A549 (cell line): ENCODE measurements around the gene COL15A1. TPM values are rescaled to one million over a fixed set of nuclear protein-coding genes. Genes with fewer than 3 reads are reported as not detected.

Experiments
- ATAC-seq, 2 experiments: fragments of 200-7000 bp in 1 of 2; fragments of >200 bp in 1 of 2; cut with Nextera tagmentation in 1 of 2; cut with Tn5 transposase in 1 of 2; 3 replicates each; pipeline versions ENCODE4 v1.8.0 to v1.9.1; 2018 to 2020; ENCODE audit warnings: mild to moderate bottlenecking in 1 of 2, moderate library complexity in 1 of 2
- CTCF ChIA-PET: fragments of 300-600 bp; sonication (Branson Sonifier 250); formaldehyde crosslinking; extraction: SDS; loops from one replicate; lab custom pipeline; 2021; ENCODE audit warnings: antibody characterized with exemption, inconsistent platforms; lab: Yijun Ruan, JAX
- POLR2A ChIA-PET: fragments of 350-600 bp; formaldehyde crosslinking; extraction: SDS; loops from one replicate; lab custom pipeline; 2021; ENCODE audit warnings: antibody characterized with exemption, inconsistent platforms; lab: Yijun Ruan, JAX
- DNase-seq, 2 experiments: peaks; one replicate each; pipeline versions ENCODE4 v3.0.0 to v3.0.0-alpha.2; 2011 to 2016; ENCODE audit warnings: low read depth in 1 of 2, low spot score in 1 of 2
- FAIRE-seq: peaks from 2 replicates; lab custom pipeline; 2011; peaks lifted over from hg19 to GRCh38; lab: Jason Lieb, UNC
- H3K27ac ChIP-seq, 2 experiments: fragments of >200 bp; sonication (Bioruptor Twin); formaldehyde crosslinking; 3 replicates each; pipeline ENCODE4 v1.5.1; 2016 to 2017
- H3K4me1 ChIP-seq: fragments of >200 bp; sonication (Bioruptor Twin); formaldehyde crosslinking; 3 replicates; pipeline ENCODE4 v1.6.1; 2016
- H3K4me2 ChIP-seq: fragments of >200 bp; sonication (Bioruptor Twin); formaldehyde crosslinking; 3 replicates; pipeline ENCODE4 v1.6.1; 2016
- H3K4me3 ChIP-seq: fragments of >200 bp; sonication (Bioruptor Twin); formaldehyde crosslinking; 3 replicates; pipeline ENCODE4 v1.5.1; 2016
- H3K9me3 ChIP-seq: fragments of >200 bp; sonication (Bioruptor Twin); formaldehyde crosslinking; 3 replicates; pipeline ENCODE4 v1.6.1; 2016
- CHD4 ChIP-seq: fragments of 200-600 bp; sonication (generic); IDR thresholded peaks from 2 replicates; pipeline ENCODE4 v1.6.1; 2016; ENCODE audit warnings: antibody characterized with exemption, mild to moderate bottlenecking, borderline replicate concordance
- FOSB ChIP-seq: fragments of 250-450 bp; sonication (Bioruptor Pico); IDR thresholded peaks from 2 replicates; pipeline ENCODE4 v1.5.0; 2020; ENCODE audit warnings: mild to moderate bottlenecking, moderate library complexity
- FOSL2 ChIP-seq, 2 experiments: fragments of 450-650 bp in 1 of 2; fragments of >200 bp in 1 of 2; sonication (Bioruptor Twin) in 1 of 2; formaldehyde crosslinking; IDR thresholded peaks; 2 replicates each; pipeline versions ENCODE4 v1.5.0 to v1.6.1; 2016 to 2020; ENCODE audit warnings: mild to moderate bottlenecking in 1 of 2, moderate library complexity in 1 of 2
- GATA3 ChIP-seq: IDR thresholded peaks from 2 replicates; pipeline ENCODE4 v1.6.1; 2012; ENCODE audit warnings: borderline replicate concordance
- HDAC2 ChIP-seq: fragments of 200-600 bp; sonication (generic); IDR thresholded peaks from 2 replicates; pipeline ENCODE4 v1.6.1; 2016
- HOXA7 ChIP-seq: fragments of 250-450 bp; sonication (Bioruptor Pico); IDR thresholded peaks from 2 replicates; pipeline ENCODE4 v1.5.0; 2020; ENCODE audit warnings: mild to moderate bottlenecking, moderate library complexity
- HOXB5 ChIP-seq: fragments of 250-450 bp; sonication (Bioruptor Pico); IDR thresholded peaks from 2 replicates; pipeline ENCODE4 v1.5.0; 2020; ENCODE audit warnings: mild to moderate bottlenecking, moderate library complexity
- JUN ChIP-seq, 2 experiments: fragments of >200 bp; sonication (Bioruptor Twin); formaldehyde crosslinking; IDR thresholded peaks; 2 replicates in 1 of 2; 3 replicates in 1 of 2; pipeline ENCODE4 v1.6.1; 2016 to 2017
- JUNB ChIP-seq: fragments of >200 bp; sonication (Bioruptor Twin); formaldehyde crosslinking; IDR thresholded peaks from 2 replicates; pipeline ENCODE4 v1.6.1; 2016
- KDM1A ChIP-seq: fragments of 200-600 bp; sonication (generic); IDR thresholded peaks from 2 replicates; pipeline ENCODE4 v1.6.1; 2016; ENCODE audit warnings: low read depth, mild to moderate bottlenecking
- MAZ ChIP-seq: fragments of 150-350 bp; IDR thresholded peaks from 2 replicates; pipeline ENCODE4 v1.6.1; 2014; ENCODE audit warnings: antibody characterized with exemption, low read depth, low read length, borderline replicate concordance
- MYC ChIP-seq: IDR thresholded peaks from 2 replicates; pipeline ENCODE4 v1.6.1; 2012; ENCODE audit warnings: mild to moderate bottlenecking, inconsistent platforms, low read length, improper control_type of control experiment, borderline replicate concordance
- NR3C1 ChIP-seq: fragments of >200 bp; sonication (Bioruptor Twin); formaldehyde crosslinking; IDR thresholded peaks from 3 replicates; pipeline ENCODE4 v1.6.1; 2017
- POLR2A ChIP-seq: IDR thresholded peaks from 2 replicates; pipeline ENCODE4 v1.6.1; 2012; ENCODE audit warnings: mild to moderate bottlenecking, low read length
- POLR2AphosphoS2 ChIP-seq: conservative IDR thresholded peaks from 2 replicates; pipeline ENCODE4 v1.6.1; 2012; ENCODE audit warnings: low read length, improper control_type of control experiment, inconsistent platforms
- RAD21 ChIP-seq, 2 experiments: fragments of >200 bp in 1 of 2; sonication (Bioruptor Twin) in 1 of 2; formaldehyde crosslinking in 1 of 2; IDR thresholded peaks in 1 of 2; conservative IDR thresholded peaks in 1 of 2; 2 replicates in 1 of 2; 3 replicates in 1 of 2; pipeline ENCODE4 v1.6.1; 2012 to 2018; ENCODE audit warnings: inconsistent platforms in 1 of 2
- RARB ChIP-seq: fragments of 250-450 bp; sonication (Bioruptor Pico); IDR thresholded peaks from 2 replicates; pipeline ENCODE4 v1.8.0; 2021; ENCODE audit warnings: mild to moderate bottlenecking, moderate library complexity
- RCOR1 ChIP-seq: fragments of 150-350 bp; IDR thresholded peaks from 2 replicates; pipeline ENCODE4 v1.6.1; 2014; ENCODE audit warnings: antibody characterized with exemption, low read length, low read depth
- RFX5 ChIP-seq: fragments of 450-650 bp; IDR thresholded peaks from 2 replicates; pipeline ENCODE4 v1.7.1; 2014; ENCODE audit warnings: antibody characterized with exemption, mild to moderate bottlenecking, moderate library complexity
- SMC3 ChIP-seq: fragments of >200 bp; sonication (Bioruptor Twin); formaldehyde crosslinking; IDR thresholded peaks from 3 replicates; pipeline ENCODE4 v1.6.1; 2018; ENCODE audit warnings: inconsistent platforms
- SREBF2 ChIP-seq: fragments of 450-650 bp; IDR thresholded peaks from 2 replicates; pipeline ENCODE4 v1.6.1; 2014; ENCODE audit warnings: mild to moderate bottlenecking, moderate library complexity
- ZFP36 ChIP-seq: fragments of 450-650 bp; IDR thresholded peaks from 2 replicates; pipeline ENCODE4 v1.6.1; 2014; ENCODE audit warnings: borderline replicate concordance; ENCODE audit not compliant: partially characterized antibody
- ZSCAN20 ChIP-seq: fragments of 250-450 bp; sonication (Bioruptor Pico); IDR thresholded peaks from 2 replicates; pipeline ENCODE4 v1.8.0; 2022; ENCODE audit warnings: mild to moderate bottlenecking, moderate library complexity
- WGBS: methylation state at CpG from one replicate; pipeline ENCODE4 v1.1.6; 2017; ENCODE audit errors: missing lambda C conversion rate; 5-methylcytosine and 5-hydroxymethylcytosine counted together
- polyA plus RNA-seq, 4 experiments: library from polyadenylated mRNA; depleted of rRNA in 3 of 4; stranded (reverse); fragments of >200 nt; fragmentation: RNase III in 1 of 4; extraction: RNeasy Plus Mini Kit Qiagen cat#74134 plus additional on column Dnase treatment in 1 of 4; gene quantifications; 2 replicates in 3 of 4; 3 replicates in 1 of 4; pipeline ENCODE4 v1.2.3, GENCODE V29; 2011 to 2017
- TF ChIP-seq, protein P1 (sequence below): fragments of 150-350 bp; IDR thresholded peaks from 2 replicates; pipeline ENCODE4 v1.6.1; 2014; ENCODE audit warnings: low read depth, mild to moderate bottlenecking, low read length
- TF ChIP-seq, protein P2 (sequence below): fragments of 250-450 bp; sonication (Bioruptor Pico); IDR thresholded peaks from 2 replicates; pipeline ENCODE4 v1.5.0; 2021; ENCODE audit warnings: mild to moderate bottlenecking, moderate library complexity, borderline replicate concordance
- TF ChIP-seq, protein P3 (sequence below): fragments of >200 bp; sonication (Bioruptor Twin); formaldehyde crosslinking; IDR thresholded peaks from 2 replicates; pipeline ENCODE4 v1.6.1; 2016
- TF ChIP-seq, protein P4 (sequence below): IDR thresholded peaks from 2 replicates; pipeline ENCODE4 v1.6.1; 2012; ENCODE audit warnings: low read depth, borderline replicate concordance

COL15A1 gene
- polyA plus RNA-seq, 2 of the 4 experiments (the other 2 are of a cell fraction), result 0.09 to 0.12 TPM

- TF ChIP-seq, protein P1, sequence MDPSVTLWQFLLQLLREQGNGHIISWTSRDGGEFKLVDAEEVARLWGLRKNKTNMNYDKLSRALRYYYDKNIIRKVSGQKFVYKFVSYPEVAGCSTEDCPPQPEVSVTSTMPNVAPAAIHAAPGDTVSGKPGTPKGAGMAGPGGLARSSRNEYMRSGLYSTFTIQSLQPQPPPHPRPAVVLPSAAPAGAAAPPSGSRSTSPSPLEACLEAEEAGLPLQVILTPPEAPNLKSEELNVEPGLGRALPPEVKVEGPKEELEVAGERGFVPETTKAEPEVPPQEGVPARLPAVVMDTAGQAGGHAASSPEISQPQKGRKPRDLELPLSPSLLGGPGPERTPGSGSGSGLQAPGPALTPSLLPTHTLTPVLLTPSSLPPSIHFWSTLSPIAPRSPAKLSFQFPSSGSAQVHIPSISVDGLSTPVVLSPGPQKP, result no peak
- TF ChIP-seq HDAC2, result no peak
- TF ChIP-seq, all 56 proteins: peak for 0
Observed at GRCh38 chr9:99003308-99003707, 59.6 kb downstream of the COL15A1 start (continued).

- no peak for DNase-seq
- no peak for FAIRE-seq
- Histone ChIP-seq H3K4me1 (no peaks in the 10 kb centered on the region), H3K9me3 (no peaks in the 10 kb centered on the region), H3K4me3 (no peak overlapping the region), H3K27ac (no peak overlapping the region), H3K4me2 (no peak overlapping the region)
- no peak for ATAC-seq
- ChIA-PET POLR2A (no interaction called here), CTCF (interaction anchor here (0.6 to 14.7 kb wide), 4 partner anchors 9 to 134 kb away, joined by 3 to 212 read pairs (median 3); no protein-coding TSS in a partner anchor)
- TF ChIP-seq CHD4, result no peak
- no peak for TF ChIP-seq FOSL2 (IDR thresholded peaks at IDR 0.05)
- TF ChIP-seq FOSL2 (CRISPR knock-in tag; IDR thresholded peaks at IDR 0.05), result no peak
- TF ChIP-seq MYC, result no peak
- TF ChIP-seq ZSCAN20, result no peak
- no peak for TF ChIP-seq JUN (IDR thresholded peaks at IDR 0.05)
- no peak for TF ChIP-seq GATA3
- no peak for TF ChIP-seq NR3C1
- WGBS, result 51% methylated on average over 5 of the region's 5 CpGs
Observed at GRCh38 chr9:99004115-99004514, 60.4 kb downstream of the COL15A1 start.

- FAIRE-seq, result no peak
- H3K27ac ChIP-seq, result no peak overlapping the region
- no peaks in the 10 kb centered on the region for H3K4me1 ChIP-seq
- no peak overlapping the region for H3K4me3 ChIP-seq
- H3K4me2 ChIP-seq, result no peak overlapping the region
- POLR2A ChIA-PET, result no interaction called here
- CTCF ChIA-PET, result interaction anchor here (0.6 to 14.7 kb wide), 7 partner anchors 10 to 963 kb away, joined by 3 to 212 read pairs (median 3); no protein-coding TSS in a partner anchor
- no peak; a peak in 1 of 6 replicates for ATAC-seq
- WGBS, result 64% methylated on average over 14 of the region's 16 CpGs
- DNase-seq, result no peak
- peaks cover 4% of the 10 kb centered on the region; the same call in 1 of the 3 replicates for H3K9me3 ChIP-seq
- TF ChIP-seq, protein P2, sequence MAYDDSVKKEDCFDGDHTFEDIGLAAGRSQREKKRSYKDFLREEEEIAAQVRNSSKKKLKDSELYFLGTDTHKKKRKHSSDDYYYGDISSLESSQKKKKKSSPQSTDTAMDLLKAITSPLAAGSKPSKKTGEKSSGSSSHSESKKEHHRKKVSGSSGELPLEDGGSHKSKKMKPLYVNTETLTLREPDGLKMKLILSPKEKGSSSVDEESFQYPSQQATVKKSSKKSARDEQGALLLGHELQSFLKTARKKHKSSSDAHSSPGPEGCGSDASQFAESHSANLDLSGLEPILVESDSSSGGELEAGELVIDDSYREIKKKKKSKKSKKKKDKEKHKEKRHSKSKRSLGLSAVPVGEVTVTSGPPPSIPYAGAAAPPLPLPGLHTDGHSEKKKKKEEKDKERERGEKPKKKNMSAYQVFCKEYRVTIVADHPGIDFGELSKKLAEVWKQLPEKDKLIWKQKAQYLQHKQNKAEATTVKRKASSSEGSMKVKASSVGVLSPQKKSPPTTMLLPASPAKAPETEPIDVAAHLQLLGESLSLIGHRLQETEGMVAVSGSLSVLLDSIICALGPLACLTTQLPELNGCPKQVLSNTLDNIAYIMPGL, result no peak
- TF ChIP-seq MAZ (no peak), RCOR1 (no peak), KDM1A (no peak), SMC3 (no peak), HOXB5 (no peak), SREBF2 (no peak), FOSB (no peak), MYC (no peak), ZFP36 (no peak), JUNB (no peak), NR3C1 (no peak), RAD21 (conservative IDR thresholded peaks at IDR 0.05 in 1 of 2, IDR thresholded peaks at IDR 0.05 in 1 of 2) (no peak), RFX5 (no peak), HOXA7 (CRISPR knock-in tag) (no peak), POLR2AphosphoS2 (no peak), POLR2A (no peak), RARB (CRISPR knock-in tag) (no peak)
- TF ChIP-seq, protein P3, sequence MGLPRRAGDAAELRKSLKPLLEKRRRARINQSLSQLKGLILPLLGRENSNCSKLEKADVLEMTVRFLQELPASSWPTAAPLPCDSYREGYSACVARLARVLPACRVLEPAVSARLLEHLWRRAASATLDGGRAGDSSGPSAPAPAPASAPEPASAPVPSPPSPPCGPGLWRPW, result no peak
- TF ChIP-seq, protein P4, sequence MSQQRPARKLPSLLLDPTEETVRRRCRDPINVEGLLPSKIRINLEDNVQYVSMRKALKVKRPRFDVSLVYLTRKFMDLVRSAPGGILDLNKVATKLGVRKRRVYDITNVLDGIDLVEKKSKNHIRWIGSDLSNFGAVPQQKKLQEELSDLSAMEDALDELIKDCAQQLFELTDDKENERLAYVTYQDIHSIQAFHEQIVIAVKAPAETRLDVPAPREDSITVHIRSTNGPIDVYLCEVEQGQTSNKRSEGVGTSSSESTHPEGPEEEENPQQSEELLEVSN, result no peak
Observed at GRCh38 chr9:99004717-99005460, 61.2 kb downstream of the COL15A1 start.
